GM12873 (cell line): Measurements from ENCODE around the gene VWA3B.

ENCODE experiments used
- TF ChIP-seq, protein P1 (sequence below): IDR thresholded peaks from 2 replicates; pipeline ENCODE4 v1.5.1; 2012; ENCODE audit warnings: low read depth, mild to moderate bottlenecking, moderate library complexity, low read length, control low read depth; ENCODE audit not compliant: insufficient read depth; ENCODE audit errors: missing control alignments

Gene VWA3B

GRCh38 chr2:98108110-98108509 lies 21.1 kb downstream of the VWA3B start:
- TF ChIP-seq, protein P1, sequence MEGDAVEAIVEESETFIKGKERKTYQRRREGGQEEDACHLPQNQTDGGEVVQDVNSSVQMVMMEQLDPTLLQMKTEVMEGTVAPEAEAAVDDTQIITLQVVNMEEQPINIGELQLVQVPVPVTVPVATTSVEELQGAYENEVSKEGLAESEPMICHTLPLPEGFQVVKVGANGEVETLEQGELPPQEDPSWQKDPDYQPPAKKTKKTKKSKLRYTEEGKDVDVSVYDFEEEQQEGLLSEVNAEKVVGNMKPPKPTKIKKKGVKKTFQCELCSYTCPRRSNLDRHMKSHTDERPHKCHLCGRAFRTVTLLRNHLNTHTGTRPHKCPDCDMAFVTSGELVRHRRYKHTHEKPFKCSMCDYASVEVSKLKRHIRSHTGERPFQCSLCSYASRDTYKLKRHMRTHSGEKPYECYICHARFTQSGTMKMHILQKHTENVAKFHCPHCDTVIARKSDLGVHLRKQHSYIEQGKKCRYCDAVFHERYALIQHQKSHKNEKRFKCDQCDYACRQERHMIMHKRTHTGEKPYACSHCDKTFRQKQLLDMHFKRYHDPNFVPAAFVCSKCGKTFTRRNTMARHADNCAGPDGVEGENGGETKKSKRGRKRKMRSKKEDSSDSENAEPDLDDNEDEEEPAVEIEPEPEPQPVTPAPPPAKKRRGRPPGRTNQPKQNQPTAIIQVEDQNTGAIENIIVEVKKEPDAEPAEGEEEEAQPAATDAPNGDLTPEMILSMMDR, result no peak

- TF ChIP-seq, protein P1, result no peak
Measured at GRCh38 chr2:98110741-98111140, 23.8 kb downstream of the VWA3B start.

- TF ChIP-seq, protein P1, result no peak
Measured at GRCh38 chr2:98114643-98115330, 27.8 kb downstream of the VWA3B start.

- TF ChIP-seq, protein P1, result no peak
Measured at GRCh38 chr2:98118161-98118560, 31.2 kb downstream of the VWA3B start.

DNA sequence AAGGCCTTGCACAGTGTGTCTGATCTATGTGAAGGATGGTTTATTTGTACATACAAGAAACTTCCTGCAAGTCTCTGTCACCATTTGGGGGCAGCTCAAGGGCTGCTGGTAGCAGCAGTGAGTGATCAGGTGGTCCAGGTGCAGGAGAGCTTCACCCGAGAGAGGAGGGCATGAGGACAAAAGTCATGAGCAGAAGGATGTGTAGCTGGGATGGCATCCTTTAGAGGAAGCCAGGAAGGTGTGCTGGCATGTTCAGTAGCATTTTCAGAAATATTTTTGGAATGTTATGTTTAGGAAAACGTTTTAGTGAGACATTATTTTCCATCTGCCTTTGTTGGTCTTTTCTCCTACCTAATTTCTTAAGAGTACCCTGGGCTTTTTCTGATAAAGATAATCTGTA lies 31.9 kb downstream of the VWA3B start:
- TF ChIP-seq, protein P1, result no peak

DNA sequence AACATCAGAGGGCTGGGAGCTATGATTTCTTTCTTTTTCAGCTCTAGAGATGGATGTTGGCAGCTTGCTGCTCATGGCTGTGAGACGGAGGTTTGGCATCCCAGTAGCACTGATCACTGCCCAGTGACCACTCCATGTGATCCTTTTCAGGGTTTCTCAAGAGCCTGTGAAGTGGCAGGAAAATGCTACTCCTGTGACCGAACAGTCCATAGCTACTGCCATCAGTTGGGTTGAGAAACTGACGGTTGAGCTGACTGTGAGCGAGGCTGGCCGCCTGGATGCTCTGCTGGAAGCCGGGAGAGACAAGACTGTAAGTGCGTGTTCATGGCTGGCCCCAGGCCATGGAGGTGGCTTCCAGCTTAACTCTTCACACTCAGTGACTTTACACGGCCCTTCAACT lies 34.2 kb downstream of the VWA3B start:
- TF ChIP-seq, protein P1, result no peak

DNA sequence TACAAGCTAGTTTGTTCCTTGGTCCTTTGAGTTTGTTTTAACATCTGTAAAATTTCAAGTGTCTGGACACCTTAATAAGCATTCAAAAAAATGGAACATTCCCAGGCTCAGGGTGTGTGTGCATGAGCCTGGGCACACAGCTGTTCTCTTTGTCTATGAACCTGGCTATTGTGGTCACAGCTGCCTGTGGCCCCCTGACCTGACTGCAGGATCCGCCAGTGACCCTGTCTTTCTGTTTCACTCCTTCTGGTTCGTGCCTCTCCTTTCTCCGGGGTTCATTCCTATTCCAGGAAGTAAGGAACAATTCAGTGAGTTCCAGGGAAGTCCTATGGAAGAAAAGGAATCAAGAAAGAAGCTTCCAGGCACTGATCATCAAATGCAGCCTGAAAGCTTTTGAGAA lies 35.6 kb downstream of the VWA3B start:
- TF ChIP-seq, protein P1, result no peak
